Measurements from ENCODE around the gene SH3BGRL. TPM values are rescaled to one million over a fixed set of nuclear protein-coding genes. Genes with fewer than 3 reads are reported as not detected.

The SH3BGRL gene
- total and polyA plus RNA-seq, 10 donors: 132 to 280 (median 193) TPM

DNA sequence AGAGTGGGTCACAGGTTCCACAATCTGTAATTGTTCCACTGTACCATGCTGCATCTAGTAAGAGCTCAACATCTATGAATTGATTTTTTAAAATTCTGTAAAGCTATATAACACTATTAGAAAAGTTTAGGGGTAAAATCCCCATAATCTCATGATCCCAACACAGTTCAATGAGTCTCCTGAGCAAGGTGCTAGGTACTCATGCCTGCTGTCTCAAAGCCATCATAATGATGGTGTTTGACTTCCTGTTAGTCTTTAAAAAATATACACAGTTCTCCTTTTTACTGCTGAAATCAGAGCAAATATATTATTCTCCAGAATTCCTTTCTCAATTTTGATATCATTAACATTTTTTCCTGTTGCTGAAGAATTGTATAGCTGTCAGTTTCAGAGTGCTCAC lies 55.9 kb downstream of the SH3BGRL start:
- H3K4me1 ChIP-seq: peaks cover 0 to 35% (median 8%) of the 10 kb centered on the region in 6 donors
- no peak for DNase-seq
- H3K9me3 ChIP-seq: no peaks in the 10 kb centered on the region
- no peaks in the 10 kb centered on the region for H3K27me3 ChIP-seq (replicated peaks in 1 of 7)
- no peak overlapping the region for H3K4me3 ChIP-seq
- intact Hi-C loops (cut with DNase I; ENCODE audit: low total_unique reads): no loop called here
- H3K36me3 ChIP-seq: no peaks in the 10 kb centered on the region
- TF ChIP-seq, protein P1, sequence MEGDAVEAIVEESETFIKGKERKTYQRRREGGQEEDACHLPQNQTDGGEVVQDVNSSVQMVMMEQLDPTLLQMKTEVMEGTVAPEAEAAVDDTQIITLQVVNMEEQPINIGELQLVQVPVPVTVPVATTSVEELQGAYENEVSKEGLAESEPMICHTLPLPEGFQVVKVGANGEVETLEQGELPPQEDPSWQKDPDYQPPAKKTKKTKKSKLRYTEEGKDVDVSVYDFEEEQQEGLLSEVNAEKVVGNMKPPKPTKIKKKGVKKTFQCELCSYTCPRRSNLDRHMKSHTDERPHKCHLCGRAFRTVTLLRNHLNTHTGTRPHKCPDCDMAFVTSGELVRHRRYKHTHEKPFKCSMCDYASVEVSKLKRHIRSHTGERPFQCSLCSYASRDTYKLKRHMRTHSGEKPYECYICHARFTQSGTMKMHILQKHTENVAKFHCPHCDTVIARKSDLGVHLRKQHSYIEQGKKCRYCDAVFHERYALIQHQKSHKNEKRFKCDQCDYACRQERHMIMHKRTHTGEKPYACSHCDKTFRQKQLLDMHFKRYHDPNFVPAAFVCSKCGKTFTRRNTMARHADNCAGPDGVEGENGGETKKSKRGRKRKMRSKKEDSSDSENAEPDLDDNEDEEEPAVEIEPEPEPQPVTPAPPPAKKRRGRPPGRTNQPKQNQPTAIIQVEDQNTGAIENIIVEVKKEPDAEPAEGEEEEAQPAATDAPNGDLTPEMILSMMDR (IDR thresholded peaks at IDR 0.05 in 8 of 11, conservative IDR thresholded peaks at IDR 0.05 in 3 of 11): no peak
- TF ChIP-seq POLR2AphosphoS5 (IDR thresholded peaks at IDR 0.05) (no peak), POLR2A (IDR thresholded peaks at IDR 0.05) (no peak)
- peak overlapping the region in 1 of 8 donors; percentile 29 for H3K27ac ChIP-seq

DNA sequence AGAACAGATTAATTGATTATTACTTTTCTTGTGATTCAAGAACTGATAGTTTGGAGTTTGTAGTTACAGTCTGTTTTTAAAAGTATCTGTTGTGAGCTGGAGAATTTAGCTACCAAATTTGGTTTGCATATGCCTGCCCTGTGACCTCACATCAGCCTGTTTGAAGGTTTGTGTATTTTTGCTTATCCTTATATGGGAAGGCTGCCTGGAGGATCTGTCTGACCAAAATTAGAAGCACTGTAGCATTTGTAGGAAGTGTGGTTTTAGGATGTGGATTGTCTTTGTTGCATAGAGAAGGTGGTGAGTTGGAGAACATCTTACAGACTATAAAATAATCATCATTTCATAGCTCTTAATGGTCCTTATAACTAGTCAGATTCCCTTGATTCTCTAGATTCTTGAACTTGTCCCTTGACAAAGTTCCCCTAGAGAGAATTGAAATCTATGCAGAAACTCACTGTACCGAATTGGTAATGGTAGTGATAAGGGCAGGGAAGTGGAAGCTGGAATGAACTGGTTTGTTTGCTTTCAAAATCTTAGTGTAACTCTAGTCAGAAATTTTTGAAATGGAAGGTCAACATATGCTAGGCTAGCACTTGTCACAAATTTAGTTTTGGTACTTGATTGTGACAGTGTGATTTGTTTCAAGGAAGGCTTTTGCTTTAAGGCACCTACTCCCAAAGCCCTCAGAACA lies 57.3 kb downstream of the SH3BGRL start:
- H3K36me3 ChIP-seq: no peaks in the 10 kb centered on the region
- H3K4me3 ChIP-seq: no peak overlapping the region
- TF ChIP-seq POLR2A (IDR thresholded peaks at IDR 0.05) (no peak), POLR2AphosphoS5 (IDR thresholded peaks at IDR 0.05) (no peak)
- TF ChIP-seq, protein P1 (IDR thresholded peaks at IDR 0.05 in 8 of 11, conservative IDR thresholded peaks at IDR 0.05 in 3 of 11): no peak
- no peaks in the 10 kb centered on the region for H3K9me3 ChIP-seq
- H3K27me3 ChIP-seq (replicated peaks in 1 of 7): no peaks in the 10 kb centered on the region
- 33 to 74% (median 56%) methylated on average over 1 of the region's 1 CpG for WGBS, 5 donors
- peaks cover 0 to 36% (median 11%) of the 10 kb centered on the region in 6 donors for H3K4me1 ChIP-seq
- H3K27ac ChIP-seq: peak overlapping the region in 3 of 8 donors; percentile 7 to 33 (median 16)
- no peak for DNase-seq
- intact Hi-C loops (cut with DNase I; ENCODE audit: low total_unique reads): no loop called here

DNA sequence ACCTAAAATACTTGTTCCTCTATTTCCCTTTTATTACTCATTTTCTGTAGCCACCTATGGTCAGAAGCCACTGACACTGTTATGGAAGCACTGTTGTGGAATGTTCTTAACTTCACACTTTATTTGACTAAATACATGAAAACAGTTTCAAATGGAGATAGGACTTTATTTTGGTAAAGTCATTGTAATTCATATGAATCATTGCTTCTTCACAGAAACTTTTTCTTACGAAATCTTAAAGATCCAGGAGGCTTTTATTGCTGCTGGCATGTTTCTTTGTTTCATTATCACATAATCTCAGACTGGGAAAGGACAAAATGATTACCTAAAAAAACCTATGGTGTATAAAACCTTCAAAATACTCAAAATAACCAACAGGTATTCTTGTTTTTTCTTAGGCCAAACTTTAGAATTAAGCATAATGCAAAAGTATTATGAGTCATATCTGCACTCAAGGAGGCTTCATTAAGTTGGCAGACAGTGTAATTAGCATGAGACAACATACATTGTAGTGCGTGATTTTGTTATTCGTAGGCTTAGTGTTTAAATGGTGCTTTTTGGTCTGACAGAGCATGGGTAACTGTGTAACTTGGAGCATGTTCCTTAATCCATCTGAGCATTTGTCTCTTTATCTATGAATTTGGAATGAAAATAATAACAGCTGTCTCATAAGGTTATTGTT lies 58.0 kb downstream of the SH3BGRL start:
- TF ChIP-seq, protein P1 (IDR thresholded peaks at IDR 0.05 in 8 of 11, conservative IDR thresholded peaks at IDR 0.05 in 3 of 11): no peak
- TF ChIP-seq POLR2AphosphoS5 (IDR thresholded peaks at IDR 0.05): no peak
- no peak for TF ChIP-seq POLR2A (IDR thresholded peaks at IDR 0.05)
- intact Hi-C loops (cut with DNase I; ENCODE audit: low total_unique reads): no loop called here
- Histone ChIP-seq H3K9me3 (no peaks in the 10 kb centered on the region), H3K27ac (peak overlapping the region in 3 of 8 donors; percentile 7 to 33 (median 16)), H3K36me3 (no peaks in the 10 kb centered on the region), H3K27me3 (replicated peaks in 1 of 7) (no peaks in the 10 kb centered on the region), H3K4me3 (no peak overlapping the region), H3K4me1 (peaks cover 0 to 36% (median 11%) of the 10 kb centered on the region in 6 donors)
- DNase-seq: no peak
- WGBS, 5 donors: 74 to 94% (median 84%) methylated on average over 3 of the region's 3 CpGs

DNA sequence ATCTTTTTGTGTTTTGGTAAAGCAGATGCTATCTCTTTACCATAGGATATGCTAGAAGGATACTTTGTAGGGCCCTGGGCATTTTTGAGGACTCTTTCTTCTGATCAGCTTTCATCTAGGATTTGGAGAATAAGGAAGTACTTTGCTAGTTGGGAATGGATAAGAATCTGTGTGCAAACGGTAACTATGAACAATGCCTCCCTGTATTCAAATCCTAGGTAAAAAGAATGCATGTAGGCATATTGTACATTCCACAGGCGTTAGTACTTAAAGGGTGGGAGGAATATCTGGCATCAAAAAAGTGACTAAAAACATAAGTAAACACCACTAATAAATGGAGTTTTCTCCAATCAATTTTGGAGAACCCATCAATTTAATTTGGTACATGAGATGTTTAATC lies 59.7 kb downstream of the SH3BGRL start:
- WGBS, 5 donors: 67 to 91% (median 79%) methylated on average over 2 of the region's 2 CpGs
- H3K9me3 ChIP-seq: no peaks in the 10 kb centered on the region
- intact Hi-C loops (cut with DNase I; ENCODE audit: low total_unique reads): no loop called here

More for the DNA sequence above, 59.7 kb downstream of the SH3BGRL start:
- DNase-seq: no peak
- Histone ChIP-seq H3K4me3 (no peak overlapping the region), H3K36me3 (no peaks in the 10 kb centered on the region), H3K27ac (no peak overlapping the region), H3K4me1 (peaks cover 0 to 31% (median 8%) of the 10 kb centered on the region in 6 donors), H3K27me3 (replicated peaks in 1 of 7) (no peaks in the 10 kb centered on the region)
- TF ChIP-seq POLR2A (IDR thresholded peaks at IDR 0.05) (no peak), POLR2AphosphoS5 (IDR thresholded peaks at IDR 0.05) (no peak)
- TF ChIP-seq, protein P1 (IDR thresholded peaks at IDR 0.05 in 8 of 11, conservative IDR thresholded peaks at IDR 0.05 in 3 of 11): no peak

All from spleen (tissue), 11 donors.